Caco-2 (cell line): ENCODE results near the gene TGM6. TPM values are rescaled to one million over a fixed set of nuclear protein-coding genes. Genes with fewer than 3 reads are reported as not detected.

ENCODE experiments used
- BruUV-seq: library from RNA; stranded (reverse); fragments of 400-500 nt; replicated peaks from 2 replicates; lab custom pipeline; 2021; lab: Mats Ljungman, UMichigan
- CTCF ChIA-PET: fragments of 300-600 bp; sonication (Branson Sonifier 250); formaldehyde crosslinking; loops from one replicate; lab custom pipeline; 2022; ENCODE audit warnings: antibody characterized with exemption; lab: Charles Lee
- POLR2A ChIA-PET: fragments of 300-600 bp; sonication (Branson Sonifier 250); formaldehyde crosslinking; loops from one replicate; lab custom pipeline; 2022; ENCODE audit warnings: antibody characterized with exemption; lab: Charles Lee
- DNase-seq, 2 experiments: peaks; one replicate each; pipeline versions ENCODE4 v3.0.0 to v3.0.0-alpha.2; 2020 to 2022
- H3K27me3 ChIP-seq: replicated peaks from 2 replicates; pipeline ENCODE4 v1.6.0; 2011; ENCODE audit warnings: low read length; ENCODE audit not compliant: control insufficient read depth, insufficient read depth
- H3K36me3 ChIP-seq: 2 replicates; pipeline ENCODE4 v1.5.1; 2011; ENCODE audit warnings: low read length; ENCODE audit not compliant: control insufficient read depth, insufficient read depth
- H3K4me1 ChIP-seq: fragments of 250-450 bp; sonication (Bioruptor Pico); 2 replicates; pipeline ENCODE4 v1.5.1; 2020; ENCODE audit warnings: mild to moderate bottlenecking
- H3K4me3 ChIP-seq: 2 replicates; pipeline ENCODE4 v1.5.1; 2011; ENCODE audit warnings: low read depth, mild to moderate bottlenecking, control low read depth, low read length
- H3K9me3 ChIP-seq: fragments of 250-450 bp; sonication (Bioruptor Pico); 2 replicates; pipeline ENCODE4 v1.5.1; 2020; ENCODE audit warnings: mild to moderate bottlenecking, moderate library complexity
- H3K27ac Mint-ChIP-seq: one replicate; pipeline ENCODE4 v1.8.0; 2022; ENCODE audit warnings: mixed read lengths; ENCODE audit not compliant: unreplicated experiment
- H3K27me3 Mint-ChIP-seq: one replicate; pipeline ENCODE4 v1.8.0; 2022; ENCODE audit warnings: mixed read lengths; ENCODE audit not compliant: insufficient read depth, unreplicated experiment
- H3K36me3 Mint-ChIP-seq: one replicate; pipeline ENCODE4 v1.8.0; 2022; ENCODE audit warnings: mild to moderate bottlenecking, mixed read lengths; ENCODE audit not compliant: insufficient read depth, unreplicated experiment
- H3K4me1 Mint-ChIP-seq: one replicate; pipeline ENCODE4 v1.8.0; 2022; ENCODE audit warnings: low read depth, mixed read lengths; ENCODE audit not compliant: unreplicated experiment
- H3K4me3 Mint-ChIP-seq: one replicate; pipeline ENCODE4 v1.8.0; 2022; ENCODE audit warnings: mild to moderate bottlenecking, moderate library complexity, mixed read lengths; ENCODE audit not compliant: unreplicated experiment
- H3K9me3 Mint-ChIP-seq: one replicate; pipeline ENCODE4 v1.8.0; 2022; ENCODE audit warnings: mixed read lengths; ENCODE audit not compliant: unreplicated experiment
- CTCF ChIP-seq, 2 experiments: fragments of 200-600 bp in 1 of 2; IDR thresholded peaks; 1 replicate in 1 of 2; 2 replicates in 1 of 2; pipeline versions ENCODE4 v1.5.1 to v1.8.0; 2011 to 2022; ENCODE audit warnings: antibody characterized with exemption in 1 of 2, control low read depth in 1 of 2, inconsistent platforms in 1 of 2, low read depth in 1 of 2, low read length in 1 of 2, mild to moderate bottlenecking in 1 of 2, moderate library complexity in 1 of 2; ENCODE audit not compliant: insufficient read depth in 1 of 2, severe bottlenecking in 1 of 2, unreplicated experiment in 1 of 2
- intact Hi-C: fragments of 100-400 bp; cut with micrococcal nuclease; formaldehyde crosslinking; loops from one replicate; pipeline ENCODE4 v1.10.0; 2022; ENCODE audit not compliant: unreplicated experiment
- total RNA-seq: library from RNA; stranded (reverse); gene quantifications from 2 replicates; pipeline ENCODE4 v1.2.3, GENCODE V29; 2022

TGM6 gene
- total RNA-seq, 1 experiment from 2014 or later: not detected

- H3K27me3 ChIP-seq: no peaks in the 10 kb centered on the region
- H3K9me3 ChIP-seq: no peaks in the 10 kb centered on the region; the same call in 1 of the 2 replicates
- H3K4me3 ChIP-seq: no peak overlapping the region
- H3K4me1 ChIP-seq: no peaks in the 10 kb centered on the region
- Mint-ChIP-seq H3K36me3 (no peaks in the 10 kb centered on the region), H3K27ac (no peak overlapping the region), H3K9me3 (no peaks in the 10 kb centered on the region), H3K27me3 (no peaks in the 10 kb centered on the region), H3K4me1 (no peaks in the 10 kb centered on the region), H3K4me3 (no peak overlapping the region)
- no peak for DNase-seq
- BruUV-seq: no TSS peak
- ChIA-PET CTCF (interaction anchor here (2.0 kb wide), 1 partner anchor 12 kb away, joined by 9 read pairs; no protein-coding TSS in a partner anchor), POLR2A (no interaction called here)
- TF ChIP-seq CTCF (IDR thresholded peaks at IDR 0.05; ENCODE audit: insufficient read depth in 1 of 2, low read depth in 1 of 2, low read length in 1 of 2, severe bottlenecking in 1 of 2, unreplicated experiment in 1 of 2): no peak
- H3K36me3 ChIP-seq: no peaks in the 10 kb centered on the region
- intact Hi-C loops: no loop called here
Observed at GRCh38 chr20:2399390-2399789, 18.7 kb downstream of the TGM6 start.

- no peak for TF ChIP-seq CTCF (IDR thresholded peaks at IDR 0.05; ENCODE audit: insufficient read depth in 1 of 2, low read depth in 1 of 2, low read length in 1 of 2, severe bottlenecking in 1 of 2, unreplicated experiment in 1 of 2)
- H3K36me3 Mint-ChIP-seq: no peaks in the 10 kb centered on the region
- Histone ChIP-seq H3K27me3 (no peaks in the 10 kb centered on the region), H3K4me3 (no peak overlapping the region), H3K4me1 (no peaks in the 10 kb centered on the region), H3K9me3 (peaks cover 8% of the 10 kb centered on the region; the same call in 1 of the 2 replicates), H3K36me3 (no peaks in the 10 kb centered on the region)
- POLR2A ChIA-PET: no interaction called here
- BruUV-seq: no TSS peak
- DNase-seq: no peak
- H3K27ac Mint-ChIP-seq: no peak overlapping the region
- H3K4me1 Mint-ChIP-seq: no peaks in the 10 kb centered on the region
- no peak overlapping the region for H3K4me3 Mint-ChIP-seq
- H3K9me3 Mint-ChIP-seq: peaks cover 5% of the 10 kb centered on the region
- H3K27me3 Mint-ChIP-seq: no peaks in the 10 kb centered on the region
- CTCF ChIA-PET: interaction anchor here (2.0 kb wide), 1 partner anchor 13 kb away, joined by 9 read pairs; no protein-coding TSS in a partner anchor
- intact Hi-C loops: loop anchor here (5.0 kb wide), 1 partner anchor 193 kb away; no protein-coding TSS in a partner anchor
Observed at GRCh38 chr20:2400290-2400689, 19.6 kb downstream of the TGM6 start.

GRCh38 chr20:2401527-2401926, 20.8 kb downstream of the TGM6 start:
- H3K9me3 Mint-ChIP-seq: peaks cover 16% of the 10 kb centered on the region
- DNase-seq: no peak
- Histone ChIP-seq H3K27me3 (no peaks in the 10 kb centered on the region), H3K36me3 (no peaks in the 10 kb centered on the region), H3K4me3 (no peak overlapping the region), H3K4me1 (no peaks in the 10 kb centered on the region), H3K9me3 (peaks cover 17% of the 10 kb centered on the region; the same call in 1 of the 2 replicates)
- H3K27me3 Mint-ChIP-seq: no peaks in the 10 kb centered on the region
- no peak overlapping the region for H3K27ac Mint-ChIP-seq
- H3K4me1 Mint-ChIP-seq: no peaks in the 10 kb centered on the region
- H3K36me3 Mint-ChIP-seq: no peaks in the 10 kb centered on the region
- no peak for TF ChIP-seq CTCF (IDR thresholded peaks at IDR 0.05; ENCODE audit: insufficient read depth in 1 of 2, low read depth in 1 of 2, low read length in 1 of 2, severe bottlenecking in 1 of 2, unreplicated experiment in 1 of 2)
- CTCF ChIA-PET: no interaction called here
- POLR2A ChIA-PET: no interaction called here
- intact Hi-C loops: loop anchor here (5.0 kb wide), 1 partner anchor 194 kb away; no protein-coding TSS in a partner anchor
- H3K4me3 Mint-ChIP-seq: no peak overlapping the region
- no TSS peak for BruUV-seq
